ENCODE results near the gene MXRA8.
"Not testable (repeated sequence)": the region's sequence is repeated elsewhere in the genome, so short reads cannot be mapped to it uniquely, and the experiment has no call there.

Gene MXRA8, protein sequence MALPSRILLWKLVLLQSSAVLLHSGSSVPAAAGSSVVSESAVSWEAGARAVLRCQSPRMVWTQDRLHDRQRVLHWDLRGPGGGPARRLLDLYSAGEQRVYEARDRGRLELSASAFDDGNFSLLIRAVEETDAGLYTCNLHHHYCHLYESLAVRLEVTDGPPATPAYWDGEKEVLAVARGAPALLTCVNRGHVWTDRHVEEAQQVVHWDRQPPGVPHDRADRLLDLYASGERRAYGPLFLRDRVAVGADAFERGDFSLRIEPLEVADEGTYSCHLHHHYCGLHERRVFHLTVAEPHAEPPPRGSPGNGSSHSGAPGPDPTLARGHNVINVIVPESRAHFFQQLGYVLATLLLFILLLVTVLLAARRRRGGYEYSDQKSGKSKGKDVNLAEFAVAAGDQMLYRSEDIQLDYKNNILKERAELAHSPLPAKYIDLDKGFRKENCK

DNA sequence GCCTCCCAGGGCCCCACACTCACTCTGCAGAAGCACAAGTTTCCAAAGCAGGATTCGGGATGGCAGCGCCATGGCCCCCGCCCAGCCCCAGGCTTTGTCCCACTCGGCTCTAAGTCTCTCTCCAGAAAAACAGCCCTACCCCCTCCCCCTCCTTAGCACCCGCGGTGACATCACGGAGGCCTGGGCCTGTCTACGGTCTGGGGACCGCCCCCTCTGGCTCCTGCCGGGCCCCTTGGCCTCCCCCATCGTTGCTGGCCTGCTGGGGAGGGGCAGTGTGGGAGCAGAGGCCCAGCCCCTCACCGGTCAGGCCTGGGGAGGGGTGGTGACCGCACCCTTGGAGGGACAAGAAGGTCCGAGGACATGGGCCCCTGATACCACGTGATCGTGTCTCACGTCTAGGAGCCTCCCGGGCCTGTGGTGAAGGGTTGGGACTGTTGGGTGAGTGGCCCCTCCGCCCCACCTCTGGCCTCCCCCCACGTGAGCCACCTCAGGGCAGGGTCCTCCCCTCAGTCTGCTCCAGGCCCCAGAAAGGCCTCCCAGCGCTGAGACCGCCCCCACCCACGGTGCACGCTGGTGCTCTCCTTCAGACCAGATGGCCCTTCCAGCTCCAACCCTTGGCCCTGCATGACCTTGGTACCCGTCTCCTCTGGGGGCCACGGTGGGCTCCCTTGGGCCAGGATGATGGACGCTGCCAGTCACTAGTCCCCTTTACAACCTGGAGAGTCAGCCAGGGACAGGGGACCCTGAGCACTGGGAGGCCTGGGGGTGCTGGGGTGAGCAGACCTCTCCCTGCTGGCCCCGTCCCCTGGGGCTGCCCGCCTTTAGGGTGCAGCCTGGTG, at the start of gene MXRA8:
TSS of gene MXRA8 (minus strand) at position 123 of the 839 bp plus-strand sequence. CDS start at position 72, 51 bp downstream.
- DNase-seq, result no peak

DNA sequence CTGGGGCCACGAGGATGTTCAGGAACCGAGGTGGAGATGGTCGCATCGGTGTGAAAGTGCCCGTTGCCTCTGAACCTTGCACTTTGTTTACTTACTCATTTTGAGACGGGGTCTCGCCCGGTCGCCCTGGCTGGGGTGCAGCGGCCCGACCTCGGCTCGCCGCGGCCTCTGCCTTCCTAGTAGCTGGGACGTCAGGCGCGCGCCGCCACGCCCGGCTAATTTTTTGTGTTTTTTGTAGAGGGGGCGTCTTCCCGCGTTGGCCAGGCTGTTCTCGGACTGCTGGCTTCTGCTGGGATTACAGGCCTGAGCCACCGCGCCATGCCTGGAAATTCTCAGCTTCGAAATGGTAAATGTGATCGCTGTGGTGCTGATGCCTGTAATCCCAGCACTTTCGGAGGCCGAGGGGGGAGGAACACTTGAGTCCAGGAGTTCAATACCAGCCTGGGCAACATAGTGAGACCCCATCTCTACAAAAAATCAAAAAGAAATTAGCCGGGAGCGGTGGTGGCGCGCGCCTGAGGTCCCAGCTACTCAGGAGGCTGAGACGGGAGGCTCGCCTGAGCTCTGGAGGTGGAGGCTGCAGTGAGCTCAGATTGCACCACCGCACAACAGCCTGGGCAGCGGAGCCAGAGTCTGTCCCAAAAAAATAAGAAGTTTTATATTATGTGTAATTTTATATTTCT, 49.4 kb upstream of the MXRA8 start:
- DNase-seq, result no peak

DNA sequence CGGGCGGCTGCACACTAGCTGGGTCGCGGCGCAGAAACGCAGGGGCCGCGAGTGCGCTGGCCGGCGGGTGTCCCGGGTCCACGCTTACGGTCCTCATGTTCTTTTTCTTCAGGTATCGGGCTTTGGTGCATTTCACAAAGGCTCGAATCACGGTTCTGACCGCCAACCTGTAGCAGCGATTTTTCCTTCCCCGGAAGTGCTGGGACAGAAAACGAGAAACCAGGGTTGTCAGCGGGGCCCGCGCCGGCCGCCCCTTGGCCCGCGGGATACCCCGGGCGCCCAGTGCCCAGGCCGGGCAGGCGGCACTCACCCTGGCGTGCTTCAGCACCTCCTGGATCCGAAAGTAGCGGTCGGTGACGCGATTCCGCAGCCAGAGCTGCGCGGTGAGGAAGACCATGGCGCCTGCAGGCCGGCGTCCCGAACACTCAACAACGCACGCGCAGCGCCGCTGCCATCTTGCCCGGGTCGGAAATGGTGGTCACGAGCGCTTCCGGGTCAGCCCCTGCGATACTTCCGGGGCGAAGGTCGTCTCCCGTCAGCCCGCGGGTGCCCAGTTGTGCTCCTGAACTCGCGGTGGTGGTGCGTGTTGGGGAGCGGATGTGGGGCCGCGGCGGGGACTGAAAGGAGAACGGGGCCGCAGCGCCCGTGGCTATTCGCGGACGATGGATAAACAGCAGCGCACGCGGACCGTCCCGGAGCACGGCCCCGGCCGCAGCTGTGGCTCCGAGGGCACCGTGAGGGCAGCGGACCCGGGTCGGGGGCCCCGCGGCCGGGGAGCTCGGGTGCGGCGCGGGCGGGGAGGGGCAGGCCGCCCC, 48.7 kb upstream of the MXRA8 start, which contains the start of gene MRPL20:
TSS of gene MRPL20 (minus strand) at position 473 of the 815 bp plus-strand sequence. CDS start at position 397, 76 bp downstream.
- DNase-seq, result peak; percentile 93 to 94

DNA sequence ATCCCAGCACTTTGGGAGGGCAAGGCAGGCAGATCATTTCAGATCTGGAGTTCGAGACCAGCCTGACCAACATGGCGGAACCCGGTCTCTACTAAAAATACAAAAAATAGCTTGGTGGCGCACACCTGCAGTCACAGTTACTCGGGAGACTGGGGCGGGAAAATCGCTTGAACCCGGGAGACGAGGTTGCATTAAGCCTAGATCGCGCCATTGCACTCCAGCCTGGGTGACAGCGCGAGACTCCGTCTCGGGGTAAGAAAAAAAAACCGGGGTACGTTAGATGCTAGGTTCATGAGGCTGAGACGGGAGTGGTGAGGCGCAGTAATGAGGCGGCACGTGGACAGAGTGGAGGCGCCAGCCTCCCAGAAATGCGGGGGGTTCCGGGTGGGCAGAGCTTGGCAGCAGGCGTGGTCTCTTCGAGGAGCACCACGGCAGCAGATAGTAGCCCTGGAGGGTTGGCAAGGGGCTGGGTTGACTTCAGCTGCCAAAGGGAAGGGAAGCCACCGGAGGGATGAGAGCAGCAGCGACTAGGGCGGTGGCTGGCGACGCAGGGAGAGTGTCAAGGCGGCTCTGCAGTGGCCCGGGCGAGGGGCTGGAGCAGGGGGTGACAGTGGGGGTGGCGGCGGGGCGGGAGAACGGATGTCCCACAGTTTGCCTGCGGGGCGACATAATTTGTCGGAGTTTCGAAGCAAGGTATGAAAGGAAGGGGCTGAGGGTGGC, 47.9 kb upstream of the MXRA8 start:
- DNase-seq, result no peak

DNA sequence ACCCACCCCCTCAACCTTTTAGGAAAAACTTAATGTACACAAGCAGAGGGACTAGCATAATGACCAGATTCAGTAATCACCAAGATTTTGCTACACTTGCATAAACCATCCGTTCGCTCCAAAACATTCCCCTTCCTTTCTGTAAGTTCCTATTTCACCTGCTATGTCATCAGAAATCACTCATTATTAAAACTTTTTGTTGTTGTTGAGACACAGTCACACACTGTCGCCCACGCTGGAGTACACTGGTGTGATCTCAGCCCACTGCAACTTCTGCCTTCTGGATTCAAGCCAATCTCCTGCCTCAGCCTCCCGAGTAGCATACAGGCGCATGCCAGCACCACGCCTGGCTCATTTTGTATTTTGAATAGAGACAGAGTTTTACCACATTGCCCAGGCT, 45.3 kb upstream of the MXRA8 start:
- DNase-seq, result no peak

DNA sequence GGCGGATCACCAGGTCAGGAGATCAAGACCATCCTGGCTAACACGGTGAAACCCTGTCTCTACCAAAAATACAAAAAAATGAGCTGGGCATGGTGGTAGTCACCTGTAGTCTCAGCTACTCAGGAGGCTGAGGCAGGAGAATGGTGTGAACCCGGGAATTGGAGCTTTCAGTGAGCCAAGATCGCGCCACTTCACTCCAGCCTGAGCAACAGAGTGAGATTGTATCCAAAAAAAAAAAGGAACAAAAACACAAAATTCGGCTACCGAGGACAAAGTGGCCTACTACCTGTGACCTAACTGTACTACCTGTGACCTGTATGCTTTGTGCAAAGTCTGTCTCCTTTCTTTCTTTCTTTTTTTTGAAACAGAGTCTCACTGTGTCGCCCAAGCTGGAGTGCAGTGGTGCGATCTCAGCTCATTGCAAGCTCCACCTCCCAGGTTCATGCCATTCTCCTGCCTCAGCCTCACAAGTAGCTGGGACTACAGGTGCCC, 44.6 kb upstream of the MXRA8 start:
- DNase-seq, result not testable (repeated sequence)

DNA sequence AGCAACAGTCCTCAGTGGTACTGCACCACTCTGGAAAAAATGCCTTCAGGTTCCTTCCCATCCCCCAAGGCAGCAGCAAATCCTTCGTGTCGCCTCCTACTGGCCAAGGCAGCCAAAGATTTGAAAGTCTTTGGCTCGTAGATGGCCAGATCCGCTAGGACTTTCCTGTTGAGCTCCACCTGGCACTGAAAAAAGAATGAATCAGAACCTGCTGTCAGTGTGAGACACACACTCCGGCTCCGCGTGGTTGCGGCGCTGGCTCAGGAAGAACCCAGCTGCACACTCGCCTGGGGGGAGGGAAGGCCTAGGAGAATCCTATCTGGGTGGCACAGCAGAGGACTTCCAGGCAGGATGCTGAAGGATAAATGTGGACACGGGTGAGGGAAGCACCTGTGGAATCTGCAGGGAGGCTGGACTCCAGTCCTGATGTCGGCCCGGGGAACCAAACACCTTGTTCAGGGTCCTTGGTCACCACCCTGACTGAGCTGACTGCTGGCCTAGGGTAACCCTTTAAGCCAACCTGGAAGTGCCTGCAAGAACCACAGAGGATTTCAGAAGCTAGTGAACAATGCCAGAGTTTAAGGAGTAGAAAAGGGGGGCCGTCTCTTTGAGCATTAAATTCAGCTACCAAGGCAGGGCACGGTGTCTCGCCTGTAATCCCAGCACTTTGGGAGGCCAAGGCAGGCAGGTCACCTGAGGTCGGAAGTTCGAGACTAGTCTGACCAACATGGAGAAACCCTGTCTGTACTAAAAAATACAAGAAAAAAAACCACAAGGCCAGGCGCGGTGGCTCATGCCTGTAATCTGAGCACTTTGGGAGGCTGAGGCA, 43.9 kb upstream of the MXRA8 start:
- peak; percentile 29 to 32 for DNase-seq

DNA sequence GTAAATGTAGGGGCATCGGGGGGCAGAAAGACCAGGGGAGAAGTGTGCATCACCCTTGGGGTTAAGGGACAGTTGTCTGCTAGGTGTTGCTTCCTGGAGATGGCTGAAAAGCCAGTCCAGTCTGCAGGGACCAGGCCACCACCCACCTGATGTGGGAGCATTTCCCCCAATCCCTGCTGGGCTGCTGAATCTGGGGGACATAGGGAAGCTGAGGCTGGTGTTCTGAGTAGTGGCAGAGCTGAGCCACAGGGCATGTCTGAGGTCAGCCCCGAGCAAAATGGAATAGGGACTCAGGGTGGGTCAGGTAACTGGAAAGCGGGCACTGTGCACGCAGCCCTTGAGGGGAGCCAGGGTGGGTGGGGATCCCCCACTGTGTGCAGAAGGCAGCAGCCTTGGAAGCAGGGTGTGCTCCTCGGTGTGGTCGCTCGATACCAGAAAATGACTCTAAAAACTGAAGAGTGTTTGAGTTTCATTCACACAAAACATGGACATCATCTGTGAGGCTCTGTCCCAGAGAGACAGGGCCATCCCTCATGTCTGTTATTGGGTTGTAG, 43.2 kb upstream of the MXRA8 start:
- no peak for DNase-seq

DNA sequence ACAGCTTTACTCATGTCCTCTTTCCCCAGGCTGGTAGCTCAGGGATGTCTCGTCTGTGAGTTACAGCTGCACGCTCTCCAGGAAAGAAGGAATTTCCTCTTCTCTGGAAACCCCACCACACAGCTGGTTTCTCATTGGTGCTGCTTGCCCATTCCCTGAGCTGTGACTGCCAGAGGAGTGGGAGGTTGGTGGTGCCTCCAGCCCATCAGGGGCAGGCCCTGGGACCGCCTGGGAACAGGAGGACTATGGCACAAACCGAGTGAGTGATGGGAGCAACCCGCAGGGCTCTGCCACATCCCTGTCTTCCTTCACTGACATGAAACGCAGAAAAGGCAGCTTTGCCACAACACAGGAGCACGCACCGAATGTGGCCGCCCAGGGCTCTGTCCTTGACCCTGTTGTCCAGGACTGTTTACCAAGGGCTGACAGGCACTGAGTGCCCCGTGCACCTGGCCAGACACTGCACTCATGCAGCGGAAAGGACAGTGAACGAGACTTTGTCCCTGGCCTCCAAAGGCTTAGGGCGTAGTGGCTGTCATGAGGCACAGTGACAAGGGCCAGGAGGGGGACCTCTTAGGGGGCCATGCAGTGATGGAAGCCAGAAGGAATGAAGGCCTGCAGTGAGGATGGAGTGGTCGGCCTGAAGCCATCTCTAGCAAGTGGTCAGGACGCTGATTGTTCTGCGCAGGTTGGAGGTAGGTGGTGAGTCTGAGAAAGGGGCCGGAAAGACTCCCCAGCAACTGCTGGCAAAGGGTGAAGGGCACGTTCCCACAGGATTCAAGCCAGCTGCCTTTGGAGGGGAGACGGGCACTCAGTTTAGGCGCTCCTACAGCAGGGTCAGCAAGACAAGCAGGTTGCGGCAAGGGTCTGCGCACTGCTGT, 42.5 kb upstream of the MXRA8 start:
- DNase-seq, result no peak

DNA sequence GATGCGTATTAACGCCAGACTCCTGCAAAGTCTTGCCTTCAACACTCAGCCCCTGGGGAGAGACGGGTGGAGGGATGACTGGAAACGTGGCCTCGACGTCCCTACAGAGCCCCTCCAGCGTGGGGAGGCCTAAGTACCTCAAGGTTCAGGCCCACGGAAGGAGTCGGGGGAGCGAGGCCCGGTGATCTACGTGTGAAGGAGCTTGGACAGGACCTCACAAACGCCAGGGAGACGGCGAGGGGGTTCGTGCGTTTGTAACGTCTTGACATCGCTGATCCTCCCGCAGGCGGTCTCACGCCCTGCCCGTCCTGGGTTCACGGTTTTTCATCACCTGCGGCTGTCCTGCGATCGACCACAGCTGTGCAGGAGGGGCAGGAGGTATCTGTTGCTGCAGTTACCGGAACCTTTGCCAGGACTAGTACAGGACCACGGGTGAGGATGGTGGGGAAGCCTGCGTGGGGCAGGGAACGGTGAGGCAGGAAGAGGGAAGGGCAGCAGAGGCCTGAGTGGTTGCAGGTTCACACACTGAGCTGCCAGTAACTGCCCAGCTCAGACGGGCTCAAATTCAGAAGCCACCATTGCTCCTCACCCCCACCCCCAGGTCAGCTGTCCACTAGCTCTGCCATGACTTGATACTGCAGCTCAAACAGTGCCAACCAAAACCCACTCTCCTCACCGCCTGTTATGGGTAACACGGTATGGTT, 41.7 kb upstream of the MXRA8 start:
- DNase-seq, result no peak

DNA sequence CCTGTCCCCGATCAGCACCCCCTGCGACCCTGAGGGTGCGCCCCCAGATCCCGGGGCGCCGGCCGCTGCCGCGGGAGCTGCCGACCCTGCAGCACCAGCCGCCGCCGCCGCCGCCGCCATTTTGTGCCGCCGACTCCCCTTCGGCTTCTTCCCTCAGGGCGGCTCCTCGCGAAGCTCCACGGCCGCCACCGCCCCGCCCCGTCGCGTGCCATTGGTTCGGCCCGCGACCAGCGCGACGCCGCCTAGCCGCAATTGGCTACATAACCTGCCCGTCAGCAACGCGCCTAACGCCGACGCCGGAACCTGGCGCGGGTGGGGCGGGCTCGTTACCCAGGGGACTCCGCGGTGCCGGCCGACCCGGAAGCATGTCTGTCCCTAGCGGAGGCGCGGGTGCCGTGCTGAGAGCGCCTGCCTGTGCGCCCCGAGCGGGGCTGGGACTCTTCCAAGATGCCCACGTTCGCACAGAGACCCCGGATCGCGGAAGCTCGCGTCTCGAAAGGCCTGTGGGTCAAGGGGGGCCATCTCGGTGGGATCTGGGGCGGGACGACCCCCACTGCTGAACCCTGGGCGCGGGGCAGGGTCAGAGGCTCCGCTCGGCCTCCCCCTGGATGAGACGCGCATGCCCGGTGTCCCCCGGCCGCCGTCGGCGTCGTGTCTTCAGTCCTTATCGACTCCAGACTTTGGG, 41.0 kb upstream of the MXRA8 start, which contains the start of gene CCNL2:
TSS of gene CCNL2 (minus strand) at position 149 of the 685 bp plus-strand sequence. CDS start at position 120, 29 bp downstream.
- peak; percentile 99 for DNase-seq

DNA sequence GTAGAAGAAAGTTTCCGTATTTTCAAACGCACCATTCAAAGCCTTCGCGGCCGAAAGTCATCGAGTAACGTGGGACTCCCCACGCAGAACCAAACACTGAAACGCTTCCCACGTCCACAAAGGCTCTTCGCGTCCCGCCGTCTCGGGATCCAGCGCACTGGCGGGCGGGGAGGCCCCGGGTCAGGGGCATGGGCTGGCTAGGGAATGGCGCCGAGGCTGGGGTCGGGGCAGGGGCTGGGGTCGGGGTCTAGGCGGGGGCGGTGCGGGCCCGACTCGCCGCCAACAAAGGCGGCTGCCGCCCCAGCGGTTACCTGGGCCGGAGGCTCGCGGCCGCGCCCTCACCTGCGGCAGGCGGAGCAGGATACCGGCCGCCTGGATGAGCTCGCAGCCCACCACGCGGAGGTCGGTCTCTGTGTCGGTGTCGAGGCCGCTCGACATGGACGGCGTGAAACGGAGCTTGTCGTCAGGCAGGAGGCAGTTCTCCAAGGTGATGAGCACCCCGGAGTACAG, 40.4 kb upstream of the MXRA8 start:
- DNase-seq, result no peak

DNA sequence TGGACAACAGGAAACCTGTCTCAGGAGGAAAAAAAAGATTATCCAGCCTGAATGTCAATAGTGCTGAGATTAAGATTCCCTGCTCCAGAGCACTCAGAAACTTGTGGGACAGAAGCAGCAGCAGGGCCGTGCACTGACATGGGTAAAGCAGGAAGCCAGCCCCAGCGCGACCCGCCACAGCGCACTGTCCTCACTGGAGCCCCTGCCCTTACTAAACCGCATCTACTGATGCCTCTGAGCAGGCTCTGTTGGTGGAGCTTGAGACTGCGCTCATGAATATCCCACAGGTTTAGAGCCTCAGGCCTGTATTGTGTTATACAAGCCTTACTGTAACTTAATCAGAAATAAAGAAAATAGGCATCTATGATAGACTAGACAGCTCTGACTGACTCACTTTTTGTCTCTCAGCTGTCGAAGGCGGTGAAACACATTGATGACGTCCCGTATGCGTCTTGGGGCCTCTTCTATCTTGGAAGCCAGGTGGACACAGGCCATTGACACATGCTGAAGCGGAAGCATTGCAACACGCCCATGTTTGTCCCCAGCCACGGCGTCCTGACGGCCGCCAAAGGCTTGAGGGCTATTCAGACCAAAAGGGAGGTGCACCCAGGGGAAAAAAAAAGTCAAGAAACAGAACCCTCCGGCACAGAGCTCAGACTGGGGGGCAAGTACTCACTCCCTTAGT, 39.6 kb upstream of the MXRA8 start:
- no peak for DNase-seq

DNA sequence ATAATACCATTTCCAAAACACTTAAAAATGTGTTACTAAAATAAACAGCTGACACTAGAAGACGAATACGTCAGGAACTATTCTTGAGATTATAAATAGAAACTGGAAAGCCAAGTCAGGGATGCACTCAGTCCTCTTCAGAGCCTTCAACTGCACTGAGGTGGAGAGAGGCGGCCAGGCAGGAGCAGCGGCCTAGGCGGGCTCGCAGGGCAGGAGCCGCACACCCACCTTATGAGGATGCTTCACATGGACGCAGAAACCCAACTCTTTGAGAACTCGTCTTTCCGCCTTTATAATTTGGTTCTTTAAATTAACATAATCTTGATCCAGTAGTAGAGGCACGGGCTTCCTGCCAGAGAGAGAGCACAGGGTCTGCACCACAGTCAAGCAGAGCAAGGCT, 36.8 kb upstream of the MXRA8 start:
- no peak for DNase-seq

DNA sequence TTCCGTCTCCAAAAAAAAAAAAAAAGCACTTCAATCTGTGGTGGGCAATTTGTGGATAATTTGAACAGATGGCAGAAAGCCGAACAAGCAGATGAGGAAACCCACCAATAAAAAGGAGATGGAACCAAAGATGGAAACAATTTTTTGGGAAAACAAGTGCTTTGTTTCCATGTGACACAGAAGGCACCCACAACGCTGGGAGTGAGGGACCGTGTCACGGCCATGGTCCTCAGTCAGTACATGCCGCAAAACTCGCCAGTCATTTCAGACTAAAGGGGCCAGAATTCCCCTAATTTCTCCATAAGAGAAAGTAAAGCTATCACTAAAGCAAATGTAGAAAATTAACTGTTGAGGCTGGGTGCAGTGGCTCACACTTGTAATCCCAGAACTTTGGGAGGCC, 35.8 kb upstream of the MXRA8 start:
- no peak for DNase-seq

DNA sequence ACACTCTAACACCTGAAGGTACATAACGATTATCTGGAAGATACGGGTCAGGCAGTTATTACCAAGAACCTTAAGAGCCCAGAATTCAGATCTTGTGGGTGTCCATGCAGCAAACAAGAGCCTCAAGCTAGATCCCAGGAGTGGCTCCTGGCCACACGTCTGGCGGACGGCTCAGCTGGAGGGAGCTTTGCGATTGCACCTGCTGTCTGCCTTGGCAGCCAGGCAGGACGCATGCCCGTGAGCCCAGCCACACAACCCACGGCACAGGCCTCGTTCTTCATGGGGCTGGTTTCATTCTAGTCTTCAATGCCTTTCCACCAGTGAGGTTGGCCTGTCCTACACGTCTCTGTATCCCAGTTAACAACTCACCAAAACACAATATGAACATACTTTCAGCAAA, 35.1 kb upstream of the MXRA8 start:
- no peak for DNase-seq

DNA sequence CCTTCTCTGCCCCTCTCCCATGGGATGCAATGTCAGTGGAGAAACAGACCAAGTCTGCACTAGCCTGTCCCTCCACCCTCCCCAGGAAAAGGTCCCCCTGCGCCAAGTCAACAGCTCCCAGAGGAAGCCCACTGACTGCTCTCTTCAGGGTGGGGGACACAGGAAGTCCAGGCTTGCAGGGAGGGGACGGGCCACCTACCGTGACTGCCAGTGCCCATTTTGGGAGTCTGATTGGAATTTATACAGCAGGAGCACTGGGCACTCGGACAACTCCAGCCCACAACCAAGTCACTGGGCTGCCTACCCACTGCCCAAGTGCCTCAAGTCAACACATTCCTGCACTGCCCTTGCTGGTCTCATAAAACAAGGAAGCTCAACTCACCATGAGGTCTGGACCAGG, 34.7 kb upstream of the MXRA8 start:
- no peak for DNase-seq

Data from activated CD4-positive, alpha-beta T cell treated with anti-CD3 and anti-CD28 coated beads, Interleukin-2, amount 50 U/mL, for 4 hours (primary cell).